Stomach (tissue), 4 donors: ENCODE measurements around the gene PAQR5.

Experiments used
- POLR2A ChIP-seq, 4 donors: fragments of 450-650 bp; IDR thresholded peaks; one replicate each; pipeline ENCODE4 v1.6.1; 2016; ENCODE audit warnings: antibody characterized with exemption in 4 of 4, control low read depth in 2 of 4, mild to moderate bottlenecking in 1 of 4, moderate library complexity in 1 of 4
- TF ChIP-seq, protein P1 (sequence below), 7 experiments: fragments of 450-650 bp in 4 of 7; fragments of 200-600 bp in 3 of 7; sonication (generic) in 3 of 7; IDR thresholded peaks; one replicate each; pipeline ENCODE4 v1.5.1; 2016 to 2019; ENCODE audit warnings: antibody characterized with exemption in 7 of 7, control low read depth in 2 of 7, mild to moderate bottlenecking in 1 of 7

DNA sequence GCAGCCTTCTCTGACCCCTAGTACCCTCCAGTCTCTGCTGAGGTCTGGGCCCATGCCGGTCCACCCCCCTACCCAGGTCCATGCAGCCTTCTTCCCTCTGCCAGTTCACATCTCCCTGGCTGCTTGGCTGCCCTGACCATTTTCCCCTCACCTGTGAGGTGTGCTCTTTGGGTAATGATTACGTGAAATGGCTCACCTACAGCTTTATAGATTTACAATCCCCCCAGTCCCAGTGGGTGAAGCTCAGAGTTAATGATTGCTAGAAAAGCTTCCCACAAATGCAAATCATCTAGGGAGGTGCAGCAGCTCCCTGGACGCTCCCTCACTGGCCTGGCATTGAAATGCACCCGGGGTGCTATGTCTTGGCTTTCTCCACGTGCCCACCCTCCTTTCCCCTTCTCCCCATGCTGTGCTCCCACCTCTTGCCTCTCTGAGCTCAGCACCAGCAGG is 18.7 kb downstream of the PAQR5 start:
- TF ChIP-seq POLR2A (IDR thresholded peaks at IDR 0.05) = no peak
- TF ChIP-seq, protein P1, sequence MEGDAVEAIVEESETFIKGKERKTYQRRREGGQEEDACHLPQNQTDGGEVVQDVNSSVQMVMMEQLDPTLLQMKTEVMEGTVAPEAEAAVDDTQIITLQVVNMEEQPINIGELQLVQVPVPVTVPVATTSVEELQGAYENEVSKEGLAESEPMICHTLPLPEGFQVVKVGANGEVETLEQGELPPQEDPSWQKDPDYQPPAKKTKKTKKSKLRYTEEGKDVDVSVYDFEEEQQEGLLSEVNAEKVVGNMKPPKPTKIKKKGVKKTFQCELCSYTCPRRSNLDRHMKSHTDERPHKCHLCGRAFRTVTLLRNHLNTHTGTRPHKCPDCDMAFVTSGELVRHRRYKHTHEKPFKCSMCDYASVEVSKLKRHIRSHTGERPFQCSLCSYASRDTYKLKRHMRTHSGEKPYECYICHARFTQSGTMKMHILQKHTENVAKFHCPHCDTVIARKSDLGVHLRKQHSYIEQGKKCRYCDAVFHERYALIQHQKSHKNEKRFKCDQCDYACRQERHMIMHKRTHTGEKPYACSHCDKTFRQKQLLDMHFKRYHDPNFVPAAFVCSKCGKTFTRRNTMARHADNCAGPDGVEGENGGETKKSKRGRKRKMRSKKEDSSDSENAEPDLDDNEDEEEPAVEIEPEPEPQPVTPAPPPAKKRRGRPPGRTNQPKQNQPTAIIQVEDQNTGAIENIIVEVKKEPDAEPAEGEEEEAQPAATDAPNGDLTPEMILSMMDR (IDR thresholded peaks at IDR 0.05) = no peak
